Kidney epithelial cell (primary cell): Measurements from ENCODE around the gene SHROOM2. TPM values are rescaled to one million over a fixed set of nuclear protein-coding genes. Genes with fewer than 3 reads are reported as not detected.
"Not testable (repeated sequence)": the region's sequence is repeated elsewhere in the genome, so short reads cannot be mapped to it uniquely, and the experiment has no call there.

Experiments used
- DNase-seq: peaks from one replicate; pipeline ENCODE4 v3.0.0-alpha.2; 2010; ENCODE audit warnings: low read depth
- H3K27me3 ChIP-seq: 2 replicates; pipeline ENCODE4 v1.6.0; 2011; ENCODE audit warnings: low read length; ENCODE audit not compliant: control insufficient read depth, insufficient read depth
- H3K36me3 ChIP-seq: 2 replicates; pipeline ENCODE4 v1.5.1; 2011; ENCODE audit warnings: low read length; ENCODE audit not compliant: control insufficient read depth, insufficient read depth
- H3K4me3 ChIP-seq: 2 replicates; pipeline ENCODE4 v1.5.1; 2011; ENCODE audit warnings: low read depth, mild to moderate bottlenecking, control low read depth, low read length
- CTCF ChIP-seq: IDR thresholded peaks from 2 replicates; pipeline ENCODE4 v1.5.1; 2011; ENCODE audit warnings: mild to moderate bottlenecking, moderate library complexity, low read length, control low read depth, inconsistent platforms; ENCODE audit not compliant: insufficient read depth, poor library complexity, severe bottlenecking
- total RNA-seq: library from RNA; depleted of rRNA; stranded (reverse); fragments of >200 nt; gene quantifications from 2 replicates; pipeline ENCODE4 v1.2.3, GENCODE V29; 2015

SHROOM2 gene
- total RNA-seq, 1 donor from 2014 or later = 10.6 TPM

GRCh38 chrX:9797384-9798360 is 11.4 kb downstream of the SHROOM2 start:
- Histone ChIP-seq H3K4me3 (no peak overlapping the region), H3K27me3 (no peaks in the 10 kb centered on the region), H3K36me3 (no peaks in the 10 kb centered on the region)
- TF ChIP-seq CTCF = no peak
- DNase-seq = no peak

DNA sequence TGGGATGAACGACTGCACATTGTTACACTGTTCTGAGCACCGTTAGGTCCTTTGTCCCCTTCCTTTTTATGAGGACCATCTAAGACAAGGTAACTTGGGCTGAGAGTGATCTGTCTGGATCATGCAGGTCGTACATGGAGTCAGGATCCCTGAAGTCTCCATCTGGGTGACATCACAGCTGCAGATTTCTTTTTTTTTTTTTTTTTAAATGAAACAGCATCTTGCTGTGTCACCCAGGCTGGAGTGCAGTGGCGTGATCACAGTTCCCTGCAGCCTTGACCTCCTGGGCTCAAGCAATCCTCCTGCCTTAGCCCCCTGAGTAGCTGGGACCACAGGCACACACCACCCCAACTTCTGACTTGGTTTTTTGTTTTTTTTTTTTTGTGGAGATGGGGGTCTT is 16.5 kb downstream of the SHROOM2 start:
- no peak for TF ChIP-seq CTCF
- Histone ChIP-seq H3K4me3 (no peak overlapping the region), H3K36me3 (no peaks in the 10 kb centered on the region), H3K27me3 (no peaks in the 10 kb centered on the region)
- no peak for DNase-seq

DNA sequence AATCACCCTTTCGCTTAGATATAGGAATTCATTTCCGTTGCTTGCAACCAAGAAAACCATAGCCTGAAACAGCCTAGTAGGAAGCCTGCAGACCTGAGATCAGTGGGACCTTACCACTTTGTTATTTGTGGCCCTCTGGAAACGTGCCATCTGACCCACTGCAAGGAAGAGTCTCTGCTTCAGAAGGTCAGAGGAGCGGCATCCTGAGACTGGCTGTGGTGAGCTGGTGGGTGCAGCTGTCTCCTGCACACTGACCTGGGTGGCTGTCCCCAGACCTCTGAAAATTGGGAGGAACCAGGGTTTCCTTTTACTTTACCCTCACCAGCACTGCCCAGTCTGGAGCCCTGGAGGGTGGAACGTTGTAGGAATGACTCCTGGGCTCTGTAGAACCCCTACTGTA is 18.2 kb downstream of the SHROOM2 start:
- H3K27me3 ChIP-seq = no peaks in the 10 kb centered on the region
- no peaks in the 10 kb centered on the region for H3K36me3 ChIP-seq
- no peak for TF ChIP-seq CTCF
- no peak overlapping the region for H3K4me3 ChIP-seq
- no peak for DNase-seq

GRCh38 chrX:9805956-9806355 is 19.7 kb downstream of the SHROOM2 start:
- no peak for DNase-seq
- H3K27me3 ChIP-seq = no peaks in the 10 kb centered on the region
- no peak for TF ChIP-seq CTCF
- H3K36me3 ChIP-seq = no peaks in the 10 kb centered on the region
- H3K4me3 ChIP-seq = no peak overlapping the region

- no peaks in the 10 kb centered on the region for H3K27me3 ChIP-seq
- no peak for DNase-seq
- H3K36me3 ChIP-seq = no peaks in the 10 kb centered on the region
- no peak overlapping the region for H3K4me3 ChIP-seq
- no peak for TF ChIP-seq CTCF
Observed at GRCh38 chrX:9807355-9808182, 21.3 kb downstream of the SHROOM2 start.

- not testable (repeated sequence) for H3K27me3 ChIP-seq, H3K36me3 ChIP-seq, DNase-seq, H3K4me3 ChIP-seq
Observed at GRCh38 chrX:9809876-9810275, 23.6 kb downstream of the SHROOM2 start.

DNA sequence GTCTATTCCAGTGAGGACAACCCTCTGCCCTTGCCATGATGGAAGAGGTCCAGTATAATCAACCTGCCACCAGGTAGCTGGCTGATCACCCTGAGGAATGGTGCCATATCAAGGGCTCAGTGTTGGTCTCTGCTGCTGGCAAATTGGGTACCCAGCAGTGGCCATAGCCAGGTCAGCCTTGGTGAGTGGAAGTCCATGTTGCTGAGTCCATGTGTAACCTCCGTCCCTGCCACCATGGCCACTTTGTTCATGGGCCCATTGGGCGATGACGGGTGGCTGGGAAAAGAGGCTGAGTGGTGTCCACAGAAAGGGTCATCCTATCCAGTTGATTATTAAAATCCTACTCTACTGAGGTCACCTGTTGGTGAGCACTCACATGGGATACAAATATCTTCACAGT is 24.9 kb downstream of the SHROOM2 start:
- H3K27me3 ChIP-seq, H3K36me3 ChIP-seq, DNase-seq, H3K4me3 ChIP-seq: not testable (repeated sequence)
